ENCODE data around the gene PCLAF.

GRCh38 chr15:64341961-64342360 is 39.3 kb downstream of the PCLAF start:
- TF ChIP-seq EP300 (IDR thresholded peaks at IDR 0.05) (no peak), POLR2A (IDR thresholded peaks at IDR 0.05) (no peak)
